Smooth muscle cell (in vitro differentiated cells): ENCODE results near the gene PRR20C. TPM values are rescaled to one million over a fixed set of nuclear protein-coding genes. Genes with fewer than 3 reads are reported as not detected.
"Not testable (repeated sequence)": the region's sequence is repeated elsewhere in the genome, so short reads cannot be mapped to it uniquely, and the experiment has no call there.

Experiments
- DNase-seq: peaks from one replicate; lab custom pipeline; 2025; ENCODE audit not compliant: unreplicated experiment; lab: John Stamatoyannopoulos, UW
- H2AFZ ChIP-seq: fragments of 200-600 bp; sonication (generic); 2 replicates; pipeline ENCODE4 v1.6.0; 2016; ENCODE audit warnings: antibody characterized with exemption, low read depth, mild to moderate bottlenecking
- H3F3A ChIP-seq: fragments of 200-600 bp; sonication (generic); 2 replicates; pipeline ENCODE4 v1.6.0; 2017; ENCODE audit warnings: antibody characterized with exemption, low read depth
- H3K27ac ChIP-seq: fragments of 200-600 bp; sonication (generic); 2 replicates; pipeline ENCODE4 v1.5.1; 2016; ENCODE audit warnings: low read depth, mild to moderate bottlenecking
- H3K27me3 ChIP-seq: fragments of 200-600 bp; sonication (generic); 2 replicates; pipeline ENCODE4 v1.6.1; 2016; ENCODE audit warnings: low read depth, mild to moderate bottlenecking
- H3K36me3 ChIP-seq: fragments of 200-600 bp; sonication (generic); 2 replicates; pipeline ENCODE4 v1.5.1; 2016; ENCODE audit warnings: low read depth
- H3K4me1 ChIP-seq: fragments of 200-600 bp; sonication (generic); 2 replicates; pipeline ENCODE4 v1.5.1; 2016; ENCODE audit warnings: low read depth
- H3K4me2 ChIP-seq: fragments of 200-600 bp; sonication (generic); 2 replicates; pipeline ENCODE4 v1.6.0; 2016; ENCODE audit warnings: mild to moderate bottlenecking
- H3K4me3 ChIP-seq: fragments of 200-600 bp; sonication (generic); 2 replicates; pipeline ENCODE4 v1.5.1; 2016; ENCODE audit warnings: mild to moderate bottlenecking
- H3K79me2 ChIP-seq: fragments of 200-600 bp; sonication (generic); 2 replicates; pipeline ENCODE4 v1.6.0; 2016; ENCODE audit warnings: low read depth, mild to moderate bottlenecking
- H3K9ac ChIP-seq: fragments of 200-600 bp; sonication (generic); 2 replicates; pipeline ENCODE4 v1.6.0; 2016; ENCODE audit warnings: low read depth
- H3K9me3 ChIP-seq: fragments of 200-600 bp; sonication (generic); replicated peaks from 2 replicates; pipeline ENCODE4 v1.5.1; 2016; ENCODE audit warnings: low read depth
- H4K20me1 ChIP-seq: fragments of 200-600 bp; sonication (generic); 2 replicates; pipeline ENCODE4 v1.6.0; 2016; ENCODE audit warnings: low read depth
- CTCF ChIP-seq: fragments of 200-600 bp; sonication (generic); IDR thresholded peaks from 2 replicates; pipeline ENCODE4 v1.5.1; 2017; ENCODE audit warnings: borderline replicate concordance, mild to moderate bottlenecking, antibody characterized with exemption; ENCODE audit not compliant: insufficient read depth, poor library complexity, severe bottlenecking
- WGBS: methylation state at CpG from one replicate; pipeline ENCODE4 v1.1.7; 2016; ENCODE audit warnings: low lambda C conversion rate; 5-methylcytosine and 5-hydroxymethylcytosine counted together
- polyA plus RNA-seq: library from polyadenylated mRNA; unstranded; fragments of >200 nt; fragmentation: Nextera tagmentation; extraction: Ambion mirVana; gene quantifications from 2 replicates; pipeline ENCODE4 v1.2.1, GENCODE V29; 2016
- total RNA-seq: library from RNA; depleted of rRNA; stranded (reverse); fragments of >200 nt; gene quantifications from 2 replicates; pipeline ENCODE4 v1.2.3, GENCODE V29; 2014

PRR20C gene
- total RNA-seq (not detected in 2 replicates), polyA plus RNA-seq (not detected in 2 replicates)

- H3K4me3 ChIP-seq, H4K20me1 ChIP-seq, H2AFZ ChIP-seq, DNase-seq, H3K4me2 ChIP-seq, H3K36me3 ChIP-seq, H3K4me1 ChIP-seq, H3K9ac ChIP-seq, H3K9me3 ChIP-seq, H3K79me2 ChIP-seq, H3K27me3 ChIP-seq, H3F3A ChIP-seq, H3K27ac ChIP-seq: not testable (repeated sequence)
- WGBS: no CpG with 5 or more reads among the region's 22 CpGs
These were observed at the start of gene PRR20C for GRCh38 chr13:57153761-57154160. PRR20C (plus strand) TSS chr13:57154061; CDS start chr13:57154448, 387 bp downstream.

- Histone ChIP-seq H3K4me2 (no peak overlapping the region), H3K9ac (no peak overlapping the region), H3K4me3 (no peak overlapping the region), H3K27me3 (no peaks in the 10 kb centered on the region), H3K9me3 (no peaks in the 10 kb centered on the region), H2AFZ (no peak overlapping the region), H3K79me2 (no peaks in the 10 kb centered on the region), H3K27ac (no peak overlapping the region), H3F3A (no peaks in the 10 kb centered on the region), H3K36me3 (no peaks in the 10 kb centered on the region), H3K4me1 (no peaks in the 10 kb centered on the region), H4K20me1 (no peaks in the 10 kb centered on the region)
- TF ChIP-seq CTCF: no peak
- DNase-seq: no peak
- 91% methylated on average over 4 of the region's 4 CpGs for WGBS
These were observed 38.9 kb upstream of the PRR20C start for GRCh38 chr13:57114945-57115344.

DNA sequence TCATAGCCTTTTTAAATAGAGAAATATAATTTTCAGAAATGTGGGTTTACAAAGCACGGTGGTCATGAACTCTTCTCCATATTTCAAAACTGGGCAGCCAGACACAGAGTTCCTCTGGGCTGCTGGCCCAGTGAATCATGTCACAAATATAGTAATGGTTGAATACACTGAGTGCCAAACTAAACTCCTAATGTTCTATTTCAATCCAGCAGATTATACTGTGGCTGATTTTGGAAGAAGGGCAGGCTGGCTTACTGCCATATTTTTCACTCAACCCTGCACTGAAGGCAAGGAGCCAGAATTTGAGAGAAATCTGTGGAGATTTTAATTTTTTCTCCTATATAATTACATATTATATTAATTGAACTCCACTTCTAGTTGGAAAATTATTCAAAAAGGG lies 30.2 kb upstream of the PRR20C start:
- Histone ChIP-seq H3K4me3 (no peak overlapping the region), H3K4me2 (no peak overlapping the region)

DNA sequence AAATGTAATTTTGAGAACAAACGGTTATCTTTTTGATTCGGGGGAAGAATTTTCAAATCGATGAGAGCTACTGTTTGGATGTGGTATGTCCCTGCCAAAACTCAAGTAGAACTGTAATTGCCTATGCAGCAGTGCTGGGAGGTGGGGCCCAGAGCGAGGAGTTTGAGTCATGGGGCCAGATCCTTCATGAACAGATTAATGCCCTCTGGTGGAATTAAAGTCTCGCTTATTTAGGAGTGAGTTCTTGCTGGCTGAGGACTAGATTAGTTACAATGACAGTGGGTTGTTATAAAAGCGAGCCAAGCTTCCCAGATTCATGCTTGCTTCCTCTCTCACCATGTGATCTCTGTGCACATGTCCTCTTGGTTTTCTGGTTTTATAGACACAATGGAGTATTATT lies 25.0 kb upstream of the PRR20C start:
- Histone ChIP-seq H3K4me3 (no peak overlapping the region), H3K27me3 (no peaks in the 10 kb centered on the region), H3K36me3 (no peaks in the 10 kb centered on the region), H3K9me3 (no peaks in the 10 kb centered on the region), H3F3A (no peaks in the 10 kb centered on the region), H3K4me1 (no peaks in the 10 kb centered on the region), H3K4me2 (no peak overlapping the region), H2AFZ (no peak overlapping the region), H3K9ac (no peak overlapping the region), H3K27ac (no peak overlapping the region), H3K79me2 (no peaks in the 10 kb centered on the region), H4K20me1 (no peaks in the 10 kb centered on the region)
- TF ChIP-seq CTCF: no peak
- 78% methylated on average over 6 of the region's 6 CpGs for WGBS
- DNase-seq: no peak

More for the DNA sequence above, 30.2 kb upstream of the PRR20C start:
- H3K4me1 ChIP-seq: no peaks in the 10 kb centered on the region
- H3F3A ChIP-seq: no peaks in the 10 kb centered on the region
- no peaks in the 10 kb centered on the region for H4K20me1 ChIP-seq
- no peaks in the 10 kb centered on the region for H3K79me2 ChIP-seq
- H3K9ac ChIP-seq: no peak overlapping the region
- no peak for TF ChIP-seq CTCF
- H2AFZ ChIP-seq: no peak overlapping the region
- H3K27me3 ChIP-seq: no peaks in the 10 kb centered on the region
- H3K27ac ChIP-seq: no peak overlapping the region
- WGBS: 89% methylated on average over 1 of the region's 1 CpG
- no peaks in the 10 kb centered on the region for H3K36me3 ChIP-seq
- no peak for DNase-seq
- H3K9me3 ChIP-seq: no peaks in the 10 kb centered on the region
